Gastrocnemius medialis (tissue), 4 donors: ENCODE results near the gene S100A1.

Source experiments
- CTCF ChIP-seq, 5 experiments: fragments of 450-650 bp in 3 of 5; fragments of 200-600 bp in 2 of 5; sonication (generic) in 2 of 5; IDR thresholded peaks in 4 of 5; conservative IDR thresholded peaks in 1 of 5; 1 replicate in 4 of 5; 2 replicates in 1 of 5; pipeline ENCODE4 v1.5.1; 2016 to 2019; ENCODE audit warnings: antibody characterized with exemption in 5 of 5, mild to moderate bottlenecking in 3 of 5, moderate library complexity in 3 of 5
- POLR2A ChIP-seq, 2 donors: fragments of 450-650 bp; IDR thresholded peaks; one replicate each; pipeline ENCODE4 v1.6.1; 2017; ENCODE audit warnings: antibody characterized with exemption in 2 of 2, mild to moderate bottlenecking in 2 of 2, moderate library complexity in 2 of 2

DNA sequence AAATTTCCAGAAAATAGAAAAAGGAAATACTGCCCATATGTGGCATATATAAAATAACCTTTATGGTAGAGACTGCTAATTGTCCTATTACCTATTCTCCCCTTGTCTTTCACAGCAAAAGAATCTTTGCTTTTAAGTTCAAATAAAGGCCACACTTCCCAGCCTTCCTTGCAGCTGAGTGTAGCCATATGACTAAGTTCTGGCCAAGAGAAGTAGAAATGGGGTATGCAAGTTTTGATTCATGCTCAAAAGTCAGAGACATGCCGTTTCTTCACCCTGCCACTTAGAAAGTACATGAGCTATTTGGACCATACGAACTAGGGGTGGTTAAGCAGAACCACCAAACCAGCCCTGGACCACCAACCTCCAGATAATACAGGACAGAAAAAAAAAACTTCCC lies 44.3 kb upstream of the S100A1 start:
- no peak for TF ChIP-seq CTCF (IDR thresholded peaks at IDR 0.05 in 4 of 5, conservative IDR thresholded peaks at IDR 0.05 in 1 of 5)
- TF ChIP-seq POLR2A (IDR thresholded peaks at IDR 0.05), result no peak
